SK-N-SH treated with all-trans-retinoic acid at 6 μM for 48 hours (cell line): ENCODE measurements around the gene LRP3.
A peak's percentile ranks its signal among the peaks of the same experiment; 100 is the strongest.

Experiments
- ATAC-seq: fragments of 200-7000 bp; cut with Tn5 transposase; 3 replicates; pipeline ENCODE4 v1.9.1; 2020; ENCODE audit warnings: mild to moderate bottlenecking, moderate library complexity
- BACH2 ChIP-seq: fragments of 250-450 bp; sonication (Bioruptor Pico); IDR thresholded peaks from 2 replicates; pipeline ENCODE4 v1.9.0; 2021; ENCODE audit warnings: mild to moderate bottlenecking, borderline replicate concordance
- CREB5 ChIP-seq: fragments of 250-450 bp; sonication (Bioruptor Pico); IDR thresholded peaks from 2 replicates; pipeline ENCODE4 v1.5.1; 2020; ENCODE audit warnings: low read depth, mild to moderate bottlenecking, moderate library complexity
- CSDC2 ChIP-seq: fragments of 250-450 bp; sonication (Bioruptor Pico); IDR thresholded peaks from 2 replicates; pipeline ENCODE4 v1.5.0; 2020; ENCODE audit warnings: mild to moderate bottlenecking, moderate library complexity
- GLIS3 ChIP-seq: fragments of 250-450 bp; sonication (Bioruptor Pico); IDR thresholded peaks from 2 replicates; pipeline ENCODE4 v1.5.0; 2020; ENCODE audit warnings: mild to moderate bottlenecking, moderate library complexity
- ISL1 ChIP-seq: fragments of 250-450 bp; sonication (Bioruptor Pico); IDR thresholded peaks from 2 replicates; pipeline ENCODE4 v2.1.2; 2022; ENCODE audit warnings: mild to moderate bottlenecking, moderate library complexity
- OSR1 ChIP-seq: fragments of 250-450 bp; sonication (Bioruptor Pico); IDR thresholded peaks from 2 replicates; pipeline ENCODE4 v1.8.0; 2022; ENCODE audit warnings: moderate library complexity, mild to moderate bottlenecking, inconsistent platforms
- PATZ1 ChIP-seq: fragments of 250-450 bp; sonication (Bioruptor Pico); IDR thresholded peaks from 2 replicates; pipeline ENCODE4 v1.8.0; 2020; ENCODE audit warnings: mild to moderate bottlenecking, moderate library complexity, borderline replicate concordance
- POU6F1 ChIP-seq: fragments of 250-450 bp; sonication (Bioruptor Pico); IDR thresholded peaks from 2 replicates; pipeline ENCODE4 v1.8.0; 2021; ENCODE audit warnings: low read depth, mild to moderate bottlenecking, moderate library complexity, borderline replicate concordance
- RARB ChIP-seq: fragments of 250-450 bp; sonication (Bioruptor Pico); IDR thresholded peaks from 2 replicates; pipeline ENCODE4 v1.8.0; 2021; ENCODE audit warnings: mild to moderate bottlenecking, moderate library complexity
- SNAI2 ChIP-seq: fragments of 250-450 bp; sonication (Bioruptor Pico); IDR thresholded peaks from 2 replicates; pipeline ENCODE4 v1.5.0; 2020; ENCODE audit warnings: mild to moderate bottlenecking, moderate library complexity
- TOX ChIP-seq: fragments of 250-450 bp; sonication (Bioruptor Pico); IDR thresholded peaks from 2 replicates; pipeline ENCODE4 v1.8.0; 2021; ENCODE audit warnings: mild to moderate bottlenecking, moderate library complexity, borderline replicate concordance
- TSHZ2 ChIP-seq: fragments of 250-450 bp; sonication (Bioruptor Pico); IDR thresholded peaks from 2 replicates; pipeline ENCODE4 v1.5.0; 2020; ENCODE audit warnings: mild to moderate bottlenecking, moderate library complexity
- ZC3H10 ChIP-seq: fragments of 250-450 bp; sonication (Bioruptor Pico); IDR thresholded peaks from 2 replicates; pipeline ENCODE4 v1.5.1; 2021; ENCODE audit warnings: mild to moderate bottlenecking, moderate library complexity
- ZFP3 ChIP-seq: fragments of 250-450 bp; sonication (Bioruptor Pico); IDR thresholded peaks from 2 replicates; pipeline ENCODE4 v1.5.0; 2020; ENCODE audit warnings: mild to moderate bottlenecking, moderate library complexity
- ZFP30 ChIP-seq: fragments of 450-650 bp; formaldehyde crosslinking; IDR thresholded peaks from 2 replicates; pipeline ENCODE4 v1.5.0; 2022; ENCODE audit warnings: mild to moderate bottlenecking, moderate library complexity
- ZNF565 ChIP-seq: fragments of 450-650 bp; formaldehyde crosslinking; conservative IDR thresholded peaks from 2 replicates; pipeline ENCODE4 v1.5.0; 2020; ENCODE audit warnings: low read depth, mild to moderate bottlenecking, moderate library complexity
- ZNF70 ChIP-seq: fragments of 450-650 bp; formaldehyde crosslinking; IDR thresholded peaks from 2 replicates; pipeline ENCODE4 v1.5.0; 2020; ENCODE audit warnings: mild to moderate bottlenecking, moderate library complexity
- ZNF8 ChIP-seq: fragments of 450-650 bp; formaldehyde crosslinking; IDR thresholded peaks from 2 replicates; pipeline ENCODE4 v1.5.0; 2020; ENCODE audit warnings: mild to moderate bottlenecking, moderate library complexity

The LRP3 gene

GRCh38 chr19:33171916-33172359 lies 22.2 kb upstream of the LRP3 start:
- TF ChIP-seq ZNF8 (CRISPR knock-in tag) (peak; percentile 83), POU6F1 (CRISPR knock-in tag) (no peak)
- ATAC-seq = peak; percentile 22

- TF ChIP-seq CREB5 (no peak), TSHZ2 (CRISPR knock-in tag) (no peak), RARB (no peak), TOX (CRISPR knock-in tag) (no peak), OSR1 (CRISPR knock-in tag) (no peak), ZFP3 (CRISPR knock-in tag) (no peak)
- ATAC-seq = no peak
These were observed 19.9 kb upstream of the LRP3 start for GRCh38 chr19:33174186-33174585.

- no peak for ATAC-seq
- TF ChIP-seq SNAI2 (CRISPR knock-in tag) (no peak), ZNF565 (no peak), GLIS3 (CRISPR knock-in tag) (no peak), BACH2 (no peak), ZFP3 (CRISPR knock-in tag) (no peak), RARB (no peak), CREB5 (no peak), ISL1 (CRISPR knock-in tag) (no peak), PATZ1 (no peak), ZFP30 (CRISPR knock-in tag) (no peak), TOX (CRISPR knock-in tag) (no peak), CSDC2 (CRISPR knock-in tag) (no peak), ZNF70 (CRISPR knock-in tag) (no peak), TSHZ2 (CRISPR knock-in tag) (no peak), ZC3H10 (no peak)
These were observed 18.9 kb upstream of the LRP3 start for GRCh38 chr19:33175156-33175782.
